Cardiac muscle cell (in vitro differentiated cells and primary cell): ENCODE results near the gene NELL2. TPM values are rescaled to one million over a fixed set of nuclear protein-coding genes. Genes with fewer than 3 reads are reported as not detected.
"Not testable (repeated sequence)": the region's sequence is repeated elsewhere in the genome, so short reads cannot be mapped to it uniquely, and the experiment has no call there.

Source experiments
- DNase-seq, 2 donors: peaks; one replicate each; pipeline versions ENCODE4 v3.0.0 to v3.0.0-alpha.2; 2010 to 2017; ENCODE audit warnings: low read depth in 1 of 2, low spot score in 1 of 2
- H3K27ac ChIP-seq: fragments of 200-600 bp; sonication (generic); 2 replicates; pipeline ENCODE4 v1.5.1; 2016
- H3K27me3 ChIP-seq: fragments of 200-600 bp; sonication (generic); 2 replicates; pipeline ENCODE4 v1.6.0; 2016; ENCODE audit warnings: control low read depth
- H3K36me3 ChIP-seq: fragments of 200-600 bp; sonication (generic); 2 replicates; pipeline ENCODE4 v1.5.1; 2016; ENCODE audit warnings: control low read depth
- H3K4me1 ChIP-seq: fragments of 200-600 bp; sonication (generic); 2 replicates; pipeline ENCODE4 v1.8.1; 2017; ENCODE audit warnings: low read depth, mild to moderate bottlenecking, mixed run types
- H3K4me3 ChIP-seq: fragments of 200-600 bp; sonication (generic); 2 replicates; pipeline ENCODE4 v1.5.1; 2016; ENCODE audit warnings: mild to moderate bottlenecking
- H3K9me3 ChIP-seq: fragments of 200-600 bp; sonication (generic); 2 replicates; pipeline ENCODE4 v1.5.1; 2017; ENCODE audit warnings: low read depth, mild to moderate bottlenecking, control low read depth
- CTCF ChIP-seq: IDR thresholded peaks from 2 replicates; pipeline ENCODE4 v1.5.1; 2012; ENCODE audit warnings: low read depth, mild to moderate bottlenecking, low read length
- polyA plus RNA-seq: library from polyadenylated mRNA; unstranded; fragments of >200 nt; fragmentation: Nextera tagmentation; extraction: Ambion mirVana; gene quantifications from 2 replicates; pipeline ENCODE4 v1.2.1, GENCODE V29; 2016
- total RNA-seq: library from RNA; depleted of rRNA; stranded (reverse); fragments of >200 nt; gene quantifications from 2 replicates; pipeline ENCODE4 v1.2.3, GENCODE V29; 2016

Gene NELL2
- total and polyA plus RNA-seq, 2 experiments from 2014 or later: 1.6 to 3.3 TPM

GRCh38 chr12:44837114-44837755 is 38.9 kb downstream of the NELL2 start:
- TF ChIP-seq CTCF: no peak
- Histone ChIP-seq H3K36me3 (no peaks in the 10 kb centered on the region), H3K27me3 (no peaks in the 10 kb centered on the region), H3K9me3 (no peaks in the 10 kb centered on the region), H3K4me3 (no peak overlapping the region), H3K27ac (no peak overlapping the region), H3K4me1 (peaks cover 7% of the 10 kb centered on the region)
- DNase-seq: no peak

- Histone ChIP-seq H3K27ac (no peak overlapping the region), H3K4me3 (no peak overlapping the region), H3K4me1 (peaks cover 7% of the 10 kb centered on the region), H3K9me3 (no peaks in the 10 kb centered on the region), H3K36me3 (no peaks in the 10 kb centered on the region), H3K27me3 (no peaks in the 10 kb centered on the region)
- no peak for TF ChIP-seq CTCF
- no peak for DNase-seq
Measured at GRCh38 chr12:44835641-44836379, 40.3 kb downstream of the NELL2 start.

GRCh38 chr12:44834996-44835395 is 41.1 kb downstream of the NELL2 start:
- H3K36me3 ChIP-seq, H3K4me1 ChIP-seq, H3K9me3 ChIP-seq, DNase-seq, H3K4me3 ChIP-seq, H3K27ac ChIP-seq, H3K27me3 ChIP-seq: not testable (repeated sequence)

GRCh38 chr12:44833561-44833960 is 42.6 kb downstream of the NELL2 start:
- H3K4me1 ChIP-seq: no peaks in the 10 kb centered on the region
- H3K36me3 ChIP-seq: no peaks in the 10 kb centered on the region
- DNase-seq: no peak
- no peak overlapping the region for H3K4me3 ChIP-seq
- no peaks in the 10 kb centered on the region for H3K9me3 ChIP-seq
- H3K27ac ChIP-seq: no peak overlapping the region
- H3K27me3 ChIP-seq: no peaks in the 10 kb centered on the region
- TF ChIP-seq CTCF: no peak

GRCh38 chr12:44830566-44831055 is 45.5 kb downstream of the NELL2 start:
- no peaks in the 10 kb centered on the region for H3K36me3 ChIP-seq
- H3K4me1 ChIP-seq: no peaks in the 10 kb centered on the region
- H3K4me3 ChIP-seq: no peak overlapping the region

More at GRCh38 chr12:44830566-44831055, 45.5 kb downstream of the NELL2 start:
- TF ChIP-seq CTCF: no peak
- no peak overlapping the region for H3K27ac ChIP-seq
- no peak for DNase-seq
- no peaks in the 10 kb centered on the region for H3K9me3 ChIP-seq
- H3K27me3 ChIP-seq: no peaks in the 10 kb centered on the region
